Osteoblast (primary cell): ENCODE data around the gene RAI1. TPM values are rescaled to one million over a fixed set of nuclear protein-coding genes. Genes with fewer than 3 reads are reported as not detected.

ENCODE experiments used
- DNase-seq: peaks from one replicate; pipeline ENCODE4 v3.0.0; 2011; ENCODE audit warnings: low spot score, mixed read lengths; ENCODE audit not compliant: insufficient read length; ENCODE audit errors: missing footprints
- H2AFZ ChIP-seq: 2 replicates; pipeline ENCODE4 v1.6.0; 2011; ENCODE audit warnings: mild to moderate bottlenecking, low read length
- H3K27ac ChIP-seq: 2 replicates; pipeline ENCODE4 v1.5.1; 2011; ENCODE audit warnings: mild to moderate bottlenecking, low read depth, low read length, moderate library complexity
- H3K27me3 ChIP-seq: 2 replicates; pipeline ENCODE4 v1.6.0; 2012; ENCODE audit warnings: mild to moderate bottlenecking, control low read depth, inconsistent platforms, low read length, moderate library complexity; ENCODE audit not compliant: insufficient read depth
- H3K36me3 ChIP-seq: 2 replicates; pipeline ENCODE4 v1.5.1; 2011; ENCODE audit warnings: mild to moderate bottlenecking, low read length, control low read depth, moderate library complexity; ENCODE audit not compliant: insufficient read depth
- H3K4me1 ChIP-seq: 2 replicates; pipeline ENCODE4 v1.5.1; 2011; ENCODE audit warnings: mild to moderate bottlenecking, low read length, control low read depth, moderate library complexity; ENCODE audit not compliant: insufficient read depth
- H3K4me2 ChIP-seq: 2 replicates; pipeline ENCODE4 v1.6.0; 2011; ENCODE audit warnings: mild to moderate bottlenecking, low read length; ENCODE audit not compliant: insufficient read depth
- H3K4me3 ChIP-seq: fragments of 200-600 bp; sonication (generic); 3 replicates; pipeline ENCODE4 v1.5.1; 2012; ENCODE audit warnings: mild to moderate bottlenecking, low read length, inconsistent platforms; ENCODE audit not compliant: insufficient read depth
- H3K79me2 ChIP-seq: 2 replicates; pipeline ENCODE4 v1.6.0; 2012; ENCODE audit warnings: mild to moderate bottlenecking, low read length, control low read depth, inconsistent platforms; ENCODE audit not compliant: insufficient read depth
- H3K9me3 ChIP-seq: 2 replicates; pipeline ENCODE4 v1.5.1; 2011; ENCODE audit warnings: low read depth, low read length, control low read depth
- H4K20me1 ChIP-seq: 2 replicates; pipeline ENCODE4 v1.6.0; 2012; ENCODE audit warnings: mild to moderate bottlenecking, low read length, control low read depth; ENCODE audit not compliant: insufficient read depth
- CTCF ChIP-seq: IDR thresholded peaks from 2 replicates; pipeline ENCODE4 v1.5.1; 2011; ENCODE audit warnings: mild to moderate bottlenecking, low read depth, low read length, moderate library complexity; ENCODE audit errors: extremely low read depth
- total RNA-seq: library from RNA; depleted of rRNA; stranded (reverse); fragments of >200 nt; gene quantifications from 2 replicates; pipeline ENCODE4 v1.2.3, GENCODE V29; 2012

RAI1 gene
- total RNA-seq, 1 donor = 15.6 TPM

DNA sequence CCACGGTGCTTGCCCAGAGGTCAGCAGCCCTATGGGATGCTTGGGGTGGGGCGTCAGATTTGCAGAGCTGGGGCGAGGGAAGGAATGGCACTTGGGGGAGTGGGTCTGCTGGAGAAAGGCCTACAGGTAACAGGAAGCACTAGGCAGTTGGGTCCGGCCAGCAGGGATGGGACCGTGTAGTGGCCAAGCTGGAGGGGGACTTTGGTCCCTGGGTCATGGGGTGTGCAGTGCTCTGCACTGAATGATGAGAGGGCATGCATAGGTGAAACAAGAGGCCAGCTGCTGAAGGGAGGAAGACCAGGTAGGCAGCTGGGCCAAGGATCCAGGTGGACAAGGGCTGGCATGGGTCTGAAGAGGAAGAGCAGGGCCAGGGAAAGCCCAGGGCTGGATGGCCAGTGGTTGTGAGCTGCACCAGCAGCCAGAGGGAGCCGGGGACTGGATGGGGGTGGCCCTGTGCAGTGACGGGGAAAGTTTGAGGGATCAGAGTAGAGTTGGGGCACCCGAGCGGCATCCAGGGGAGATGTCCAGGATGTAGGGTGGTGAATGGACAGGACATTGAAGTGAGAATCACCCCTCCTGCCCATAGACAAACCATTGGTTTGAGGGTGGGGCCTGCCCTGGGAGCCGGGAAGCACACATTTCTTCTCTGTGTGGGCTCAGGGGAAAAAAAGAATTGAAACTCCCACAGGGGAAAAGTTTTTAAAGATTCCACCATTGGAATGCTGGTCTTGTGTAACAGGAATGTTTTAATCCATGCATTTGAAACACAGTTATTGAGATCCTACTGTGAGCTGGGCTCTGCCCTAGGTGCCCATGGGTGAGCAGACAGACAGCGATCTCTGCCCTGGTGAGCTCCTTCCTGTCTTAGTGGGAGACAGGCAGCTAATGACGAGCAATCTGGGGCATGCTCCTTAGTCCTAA lies 25.1 kb downstream of the RAI1 start:
- peaks cover 28% of the 10 kb centered on the region for H4K20me1 ChIP-seq
- no peak for TF ChIP-seq CTCF
- peaks cover 27% of the 10 kb centered on the region for H3K4me1 ChIP-seq
- H3K9me3 ChIP-seq = no peaks in the 10 kb centered on the region
- H3K79me2 ChIP-seq = peaks cover 91% of the 10 kb centered on the region
- H2AFZ ChIP-seq = no peak overlapping the region
- H3K27me3 ChIP-seq = no peaks in the 10 kb centered on the region
- H3K4me3 ChIP-seq = no peak overlapping the region
- no peak overlapping the region for H3K4me2 ChIP-seq
- H3K36me3 ChIP-seq = no peaks in the 10 kb centered on the region
- peak; percentile 95 for DNase-seq
- H3K27ac ChIP-seq = no peak overlapping the region

DNA sequence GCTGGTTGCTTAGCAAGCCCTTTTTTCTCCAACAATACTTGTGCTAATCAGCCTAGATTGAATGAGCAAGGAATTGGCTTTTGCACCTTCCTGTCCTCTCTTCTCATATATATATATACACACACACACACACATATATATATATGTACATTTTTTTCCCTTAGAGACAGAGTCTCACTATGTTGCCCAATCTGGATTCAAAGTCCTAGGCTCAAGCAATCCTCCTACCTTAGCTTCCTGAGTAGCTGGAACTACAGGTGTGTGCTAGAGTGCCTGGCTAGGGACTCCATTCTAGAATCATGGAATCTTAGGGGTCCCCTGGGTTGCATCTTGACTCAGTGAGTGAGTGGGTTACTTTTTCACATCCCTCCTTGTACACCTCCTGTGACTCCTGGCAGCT lies 27.0 kb downstream of the RAI1 start:
- no peak overlapping the region for H3K4me3 ChIP-seq
- no peak overlapping the region for H2AFZ ChIP-seq
- peaks cover 45% of the 10 kb centered on the region for H3K4me1 ChIP-seq
- no peak for DNase-seq
- H3K36me3 ChIP-seq = no peaks in the 10 kb centered on the region
- peaks cover 85% of the 10 kb centered on the region for H3K79me2 ChIP-seq
- no peak overlapping the region for H3K27ac ChIP-seq
- H3K27me3 ChIP-seq = no peaks in the 10 kb centered on the region
- peaks cover 17% of the 10 kb centered on the region for H4K20me1 ChIP-seq
- no peak for TF ChIP-seq CTCF
- H3K4me2 ChIP-seq = no peak overlapping the region
- no peaks in the 10 kb centered on the region for H3K9me3 ChIP-seq

DNA sequence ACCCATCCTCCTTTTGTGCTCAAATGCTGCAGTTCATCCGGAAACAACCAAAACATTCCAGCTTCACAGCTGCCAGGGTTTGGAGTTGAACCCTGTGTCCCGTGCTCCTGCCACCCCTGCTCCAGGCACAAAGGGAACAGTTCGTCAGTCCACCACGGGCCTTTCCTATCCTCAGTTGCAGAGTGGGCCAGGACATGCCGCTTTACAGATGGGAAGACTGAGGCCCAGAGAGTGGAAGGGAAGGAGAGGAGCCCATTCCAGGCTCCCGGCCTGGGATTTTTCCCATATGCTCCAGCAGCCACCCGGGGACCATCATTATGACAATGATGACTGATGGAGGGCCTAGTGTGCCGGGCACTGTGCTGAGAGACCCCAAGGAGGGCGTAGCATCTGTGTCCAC lies 27.6 kb downstream of the RAI1 start:
- no peaks in the 10 kb centered on the region for H3K27me3 ChIP-seq
- peaks cover 50% of the 10 kb centered on the region for H3K4me1 ChIP-seq
- no peaks in the 10 kb centered on the region for H3K9me3 ChIP-seq
- no peak overlapping the region for H3K27ac ChIP-seq
- no peak overlapping the region for H2AFZ ChIP-seq
- no peak for DNase-seq
- H4K20me1 ChIP-seq = peaks cover 16% of the 10 kb centered on the region
- no peaks in the 10 kb centered on the region for H3K36me3 ChIP-seq
- no peak overlapping the region for H3K4me3 ChIP-seq
- no peak overlapping the region for H3K4me2 ChIP-seq
- peaks cover 80% of the 10 kb centered on the region for H3K79me2 ChIP-seq
- TF ChIP-seq CTCF = no peak

DNA sequence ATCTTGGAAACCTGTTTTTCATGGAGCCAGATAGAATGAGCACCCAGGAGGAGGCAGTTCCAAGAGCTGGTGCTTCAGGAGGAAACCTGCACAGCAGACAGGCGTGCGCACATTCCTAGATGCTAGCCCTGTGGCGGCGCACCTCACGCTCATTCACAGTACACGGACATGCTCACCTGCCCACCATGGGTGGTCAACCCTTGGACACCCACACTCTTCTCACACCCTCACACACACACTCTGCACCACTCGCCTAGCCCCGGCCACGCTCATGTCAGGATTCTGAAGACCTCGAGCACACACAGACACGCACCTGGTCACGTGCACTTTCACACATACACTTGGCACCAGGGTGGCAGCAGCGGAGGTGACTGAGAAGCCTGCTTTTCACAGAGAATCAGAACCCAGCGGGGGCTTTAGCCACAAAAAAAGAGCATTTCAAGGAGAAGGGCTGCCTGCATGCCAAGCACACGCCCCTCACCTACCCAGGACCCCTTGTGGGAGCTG lies 28.6 kb downstream of the RAI1 start:
- no peaks in the 10 kb centered on the region for H3K27me3 ChIP-seq
- peaks cover 80% of the 10 kb centered on the region for H3K79me2 ChIP-seq
- H3K27ac ChIP-seq = no peak overlapping the region
- H2AFZ ChIP-seq = no peak overlapping the region
- H3K9me3 ChIP-seq = no peaks in the 10 kb centered on the region
- peaks cover 61% of the 10 kb centered on the region for H3K4me1 ChIP-seq
- H3K4me3 ChIP-seq = no peak overlapping the region
- H3K36me3 ChIP-seq = no peaks in the 10 kb centered on the region
- no peak overlapping the region for H3K4me2 ChIP-seq
- DNase-seq = no peak
- H4K20me1 ChIP-seq = peaks cover 18% of the 10 kb centered on the region
- TF ChIP-seq CTCF = no peak
